ENCODE results near the gene RNF220. TPM values are rescaled to one million over a fixed set of nuclear protein-coding genes. Genes with fewer than 3 reads are reported as not detected.

RNF220 gene
- total RNA-seq, 6 donors from 2014 or later = 77.7 to 114 (median 91.1) TPM

GRCh38 chr1:44646261-44647110 lies 241.4 kb downstream of the RNF220 start:
- peak in 1 of 2 donors; percentile 71 for DNase-seq
- peaks cover 25 to 100% (median 86%) of the 10 kb centered on the region in 4 donors for H3K36me3 ChIP-seq

GRCh38 chr1:44647896-44648295 lies 242.8 kb downstream of the RNF220 start:
- H3K4me1 ChIP-seq = peaks cover 0 to 8% (median 2%) of the 10 kb centered on the region in 4 donors
- TF ChIP-seq CTCF (IDR thresholded peaks at IDR 0.05) (no peak), POLR2A (IDR thresholded peaks at IDR 0.05) (no peak), EP300 (IDR thresholded peaks at IDR 0.05) (no peak)
- no peaks in the 10 kb centered on the region for H3K9me3 ChIP-seq
- WGBS, 2 donors = 84 to 93% methylated on average over 2 of the region's 2 CpGs
- H3K27me3 ChIP-seq = no peaks in the 10 kb centered on the region
- H3K36me3 ChIP-seq = peaks cover 25 to 90% (median 77%) of the 10 kb centered on the region in 4 donors
- no peak overlapping the region for H3K27ac ChIP-seq
- DNase-seq (no peak), ATAC-seq (ENCODE audit: low FRiP score in 2 of 2) (no peak)
- no peak overlapping the region for H3K4me3 ChIP-seq

More at GRCh38 chr1:44646261-44647110, 241.4 kb downstream of the RNF220 start:
- H3K4me1 ChIP-seq = peaks cover 0 to 8% (median 2%) of the 10 kb centered on the region in 4 donors
- H3K4me3 ChIP-seq = no peak overlapping the region
- H3K27ac ChIP-seq = peak overlapping the region; percentile 20 to 67 (median 36)
- no peak for ATAC-seq (ENCODE audit: low FRiP score in 2 of 2)
- no peak for TF ChIP-seq POLR2AphosphoS5 (IDR thresholded peaks at IDR 0.05)
- TF ChIP-seq EP300 (IDR thresholded peaks at IDR 0.05) = no peak
- TF ChIP-seq POLR2A (IDR thresholded peaks at IDR 0.05) = no peak
- TF ChIP-seq CTCF (IDR thresholded peaks at IDR 0.05) = no peak
- 83 to 90% methylated on average over 22 to 28 of the region's 28 CpGs for WGBS, 2 donors
- H3K27me3 ChIP-seq = no peaks in the 10 kb centered on the region
- H3K9me3 ChIP-seq = no peaks in the 10 kb centered on the region

- TF ChIP-seq EP300 (IDR thresholded peaks at IDR 0.05) = no peak
- Histone ChIP-seq H3K27ac (no peak overlapping the region), H3K36me3 (peaks cover 25 to 84% (median 71%) of the 10 kb centered on the region in 4 donors), H3K27me3 (no peaks in the 10 kb centered on the region), H3K9me3 (no peaks in the 10 kb centered on the region), H3K4me1 (peaks cover 0 to 8% (median 2%) of the 10 kb centered on the region in 4 donors), H3K4me3 (no peak overlapping the region)
- DNase-seq (no peak), ATAC-seq (ENCODE audit: low FRiP score in 2 of 2) (no peak)
- WGBS, 2 donors = 88% methylated on average over 12 to 13 of the region's 13 CpGs
Measured at GRCh38 chr1:44648529-44649250, 243.6 kb downstream of the RNF220 start.

GRCh38 chr1:44649788-44650158 lies 244.7 kb downstream of the RNF220 start:
- Histone ChIP-seq H3K27ac (no peak overlapping the region), H3K4me3 (no peak overlapping the region), H3K27me3 (no peaks in the 10 kb centered on the region), H3K9me3 (no peaks in the 10 kb centered on the region), H3K4me1 (peaks cover 0 to 6% (median 2%) of the 10 kb centered on the region in 4 donors), H3K36me3 (peaks cover 21 to 84% (median 65%) of the 10 kb centered on the region in 4 donors)
- ATAC-seq (ENCODE audit: low FRiP score in 2 of 2) = no peak
- 88 to 94% methylated on average over 3 to 13 of the region's 13 CpGs for WGBS, 2 donors
- TF ChIP-seq POLR2A (IDR thresholded peaks at IDR 0.05) = no peak
- no peak for TF ChIP-seq EP300 (IDR thresholded peaks at IDR 0.05)
- no peak for TF ChIP-seq CTCF (IDR thresholded peaks at IDR 0.05)
- no peak for TF ChIP-seq POLR2AphosphoS5 (IDR thresholded peaks at IDR 0.05)
- peak in 1 of 2 donors; percentile 52 for DNase-seq

- Histone ChIP-seq H3K4me1 (peaks cover 0 to under 1% (median 0%) of the 10 kb centered on the region in 4 donors), H3K27ac (no peak overlapping the region), H3K9me3 (no peaks in the 10 kb centered on the region), H3K4me3 (no peak overlapping the region), H3K27me3 (no peaks in the 10 kb centered on the region), H3K36me3 (peaks cover 20 to 82% (median 62%) of the 10 kb centered on the region in 4 donors)
- WGBS, 2 donors = 90 to 91% methylated on average over 8 to 23 of the region's 23 CpGs
- ATAC-seq (ENCODE audit: low FRiP score in 2 of 2) = no peak
- TF ChIP-seq POLR2A (IDR thresholded peaks at IDR 0.05) (no peak), POLR2AphosphoS5 (IDR thresholded peaks at IDR 0.05) (no peak), CTCF (IDR thresholded peaks at IDR 0.05) (no peak), EP300 (IDR thresholded peaks at IDR 0.05) (no peak)
- DNase-seq = peak in 1 of 2 donors; percentile 57
Measured at GRCh38 chr1:44650159-44650831, 245.2 kb downstream of the RNF220 start.
